Small intestine (tissue), 7 donors: ENCODE data around the gene GJA3. TPM values are rescaled to one million over a fixed set of nuclear protein-coding genes. Genes with fewer than 3 reads are reported as not detected.

Experiments used
- DNase-seq, 2 donors: peaks; one replicate each; pipeline versions ENCODE4 v3.0.0 to v3.0.0-alpha.2; 2013
- FAIRE-seq: peaks from 2 replicates; lab custom pipeline; 2012; peaks lifted over from hg19 to GRCh38; lab: Jason Lieb, UNC
- H3K27ac ChIP-seq, 3 donors: one replicate each; pipeline ENCODE4 v1.5.1; 2013; ENCODE audit warnings: low read length in 2 of 3, mild to moderate bottlenecking in 2 of 3, control low read depth in 1 of 3, inconsistent platforms in 1 of 3, low read depth in 1 of 3, moderate library complexity in 1 of 3
- H3K27me3 ChIP-seq, 3 donors: one replicate each; pipeline ENCODE4 v1.6.1; 2013; ENCODE audit warnings: low read length in 3 of 3, inconsistent platforms in 1 of 3; ENCODE audit not compliant: control insufficient read depth in 3 of 3, insufficient read depth in 3 of 3
- H3K36me3 ChIP-seq, 3 donors: one replicate each; pipeline ENCODE4 v1.6.1; 2013; ENCODE audit warnings: low read length in 3 of 3, inconsistent platforms in 1 of 3, low read depth in 1 of 3, mild to moderate bottlenecking in 1 of 3, moderate library complexity in 1 of 3; ENCODE audit not compliant: control insufficient read depth in 3 of 3, insufficient read depth in 2 of 3
- H3K4me1 ChIP-seq, 3 donors: one replicate each; pipeline ENCODE4 v1.6.1; 2013; ENCODE audit warnings: low read length in 2 of 3, inconsistent platforms in 1 of 3, low read depth in 1 of 3, mild to moderate bottlenecking in 1 of 3, moderate library complexity in 1 of 3; ENCODE audit not compliant: control insufficient read depth in 3 of 3, insufficient read depth in 2 of 3
- H3K4me3 ChIP-seq, 3 donors: one replicate each; pipeline ENCODE4 v1.5.1; 2013; ENCODE audit warnings: low read length in 3 of 3, control low read depth in 1 of 3, inconsistent platforms in 1 of 3, low read depth in 1 of 3, mild to moderate bottlenecking in 1 of 3, moderate library complexity in 1 of 3
- H3K9me3 ChIP-seq, 2 donors: one replicate each; pipeline ENCODE4 v1.6.1; 2013; ENCODE audit warnings: low read depth in 1 of 2, low read length in 1 of 2; ENCODE audit not compliant: control insufficient read depth in 2 of 2, insufficient read depth in 1 of 2
- WGBS, 3 donors: extraction: QIAGEN DNeasy Blood & Tissue Kit; methylation state at CpG; one replicate each; pipeline ENCODE4 v1.1.7; 2013; 5-methylcytosine and 5-hydroxymethylcytosine counted together
- polyA plus RNA-seq, 4 donors: library from polyadenylated mRNA; stranded (reverse) in 3 of 4; unstranded in 1 of 4; fragments of 200-250 nt in 3 of 4; fragments of 120-200 nt in 1 of 4; gene quantifications; one replicate each; pipeline versions ENCODE4 v1.2.1 to v1.2.3, GENCODE V29; 2013
- donor health status: healthy with polysubstance abuse.
- donor health status: control.
- donor health status: control.
- donor health status: Bipolar disorder and iron deficiency.
- donor health status: healthy.

GJA3 gene
- polyA plus RNA-seq, 4 donors: 0.01 TPM; not detected in 2

GRCh38 chr13:20114066-20114610, 46.7 kb downstream of the GJA3 start:
- no peaks in the 10 kb centered on the region for H3K36me3 ChIP-seq
- H3K4me1 ChIP-seq: peaks cover 0 to 7% (median 0%) of the 10 kb centered on the region in 3 donors
- no peak overlapping the region for H3K4me3 ChIP-seq
- no peak for FAIRE-seq
- no peaks in the 10 kb centered on the region for H3K27me3 ChIP-seq
- DNase-seq: no peak
- no peaks in the 10 kb centered on the region for H3K9me3 ChIP-seq
- no peak overlapping the region for H3K27ac ChIP-seq
- 81 to 88% (median 82%) methylated on average over 10 of the region's 10 CpGs for WGBS, 3 donors

DNA sequence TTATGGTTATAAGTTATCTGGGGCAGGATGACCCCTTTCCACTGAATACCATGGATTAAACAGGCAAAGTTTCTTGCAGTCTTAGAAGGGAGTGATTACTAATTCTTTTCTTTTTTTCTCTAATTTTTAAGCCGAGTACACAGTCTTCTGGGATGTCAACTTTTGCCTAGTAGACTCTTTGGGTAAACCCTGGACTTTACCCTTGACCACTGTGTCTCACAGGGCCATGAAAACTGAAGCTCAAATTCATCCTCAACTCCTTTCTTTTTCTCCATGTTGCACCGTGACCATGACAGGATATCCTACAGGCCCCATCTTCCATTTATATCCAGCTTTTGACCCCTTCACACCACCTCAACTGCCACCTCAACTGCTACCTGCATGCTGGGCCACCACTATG, 51.8 kb downstream of the GJA3 start:
- Histone ChIP-seq H3K27me3 (no peaks in the 10 kb centered on the region), H3K9me3 (no peaks in the 10 kb centered on the region), H3K4me3 (no peak overlapping the region), H3K36me3 (no peaks in the 10 kb centered on the region), H3K4me1 (no peaks in the 10 kb centered on the region), H3K27ac (no peak overlapping the region)
- WGBS, 3 donors: 74 to 81% (median 77%) methylated on average over 2 of the region's 2 CpGs
- DNase-seq (no peak), FAIRE-seq (no peak)

- H3K27ac ChIP-seq: no peak overlapping the region
- no peaks in the 10 kb centered on the region for H3K36me3 ChIP-seq
- peak in 1 of 2 donors; percentile 16 for DNase-seq
- no peaks in the 10 kb centered on the region for H3K9me3 ChIP-seq
- FAIRE-seq: no peak
- no peaks in the 10 kb centered on the region for H3K4me1 ChIP-seq
- 16 to 21% (median 19%) methylated on average over 4 of the region's 4 CpGs for WGBS, 3 donors
- peaks cover 0 to 4% (median 0%) of the 10 kb centered on the region in 3 donors for H3K27me3 ChIP-seq
- no peak overlapping the region for H3K4me3 ChIP-seq
These were observed 54.1 kb downstream of the GJA3 start for GRCh38 chr13:20106742-20107141.

DNA sequence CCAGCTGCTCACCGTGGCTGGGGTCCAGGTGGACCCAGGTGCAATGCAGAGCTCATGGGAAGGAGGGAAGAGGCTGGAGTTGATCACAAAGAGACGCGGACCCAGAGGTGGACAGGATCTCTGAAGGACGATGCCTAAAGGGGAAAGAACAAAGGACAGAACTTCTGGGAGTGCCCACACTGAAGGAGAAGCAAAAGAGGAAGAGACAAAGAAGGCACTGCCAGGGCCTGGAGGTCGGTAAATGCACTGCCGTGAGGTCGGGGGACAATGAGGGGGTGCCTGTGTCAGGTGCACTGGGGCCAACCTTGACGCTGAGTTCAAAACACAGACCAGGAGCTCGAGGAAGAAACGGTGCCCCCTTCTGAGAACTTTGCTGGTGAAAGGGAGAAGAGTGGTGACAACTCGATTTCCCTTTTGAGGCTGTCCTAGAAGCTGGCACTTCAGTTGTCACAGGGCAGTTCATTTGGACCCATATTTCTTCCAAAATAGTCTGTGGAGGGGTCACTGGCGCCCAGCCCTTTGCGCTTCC, 55.6 kb downstream of the GJA3 start:
- Histone ChIP-seq H3K36me3 (no peaks in the 10 kb centered on the region), H3K4me3 (no peak overlapping the region), H3K9me3 (no peaks in the 10 kb centered on the region), H3K4me1 (no peaks in the 10 kb centered on the region), H3K27ac (no peak overlapping the region), H3K27me3 (peaks cover 0 to 6% (median 0%) of the 10 kb centered on the region in 3 donors)
- 70 to 84% (median 74%) methylated on average over 13 of the region's 13 CpGs for WGBS, 3 donors
- DNase-seq (no peak), FAIRE-seq (no peak)

- H3K36me3 ChIP-seq: no peaks in the 10 kb centered on the region
- DNase-seq (no peak), FAIRE-seq (no peak)
- no peaks in the 10 kb centered on the region for H3K9me3 ChIP-seq
- peaks cover 0 to 11% (median 5%) of the 10 kb centered on the region in 3 donors for H3K27me3 ChIP-seq
- H3K4me1 ChIP-seq: no peaks in the 10 kb centered on the region
- no peak overlapping the region for H3K27ac ChIP-seq
- H3K4me3 ChIP-seq: no peak overlapping the region
- 47 to 49% (median 47%) methylated on average over 9 of the region's 9 CpGs for WGBS, 3 donors
These were observed 58.2 kb downstream of the GJA3 start for GRCh38 chr13:20102525-20103180.

DNA sequence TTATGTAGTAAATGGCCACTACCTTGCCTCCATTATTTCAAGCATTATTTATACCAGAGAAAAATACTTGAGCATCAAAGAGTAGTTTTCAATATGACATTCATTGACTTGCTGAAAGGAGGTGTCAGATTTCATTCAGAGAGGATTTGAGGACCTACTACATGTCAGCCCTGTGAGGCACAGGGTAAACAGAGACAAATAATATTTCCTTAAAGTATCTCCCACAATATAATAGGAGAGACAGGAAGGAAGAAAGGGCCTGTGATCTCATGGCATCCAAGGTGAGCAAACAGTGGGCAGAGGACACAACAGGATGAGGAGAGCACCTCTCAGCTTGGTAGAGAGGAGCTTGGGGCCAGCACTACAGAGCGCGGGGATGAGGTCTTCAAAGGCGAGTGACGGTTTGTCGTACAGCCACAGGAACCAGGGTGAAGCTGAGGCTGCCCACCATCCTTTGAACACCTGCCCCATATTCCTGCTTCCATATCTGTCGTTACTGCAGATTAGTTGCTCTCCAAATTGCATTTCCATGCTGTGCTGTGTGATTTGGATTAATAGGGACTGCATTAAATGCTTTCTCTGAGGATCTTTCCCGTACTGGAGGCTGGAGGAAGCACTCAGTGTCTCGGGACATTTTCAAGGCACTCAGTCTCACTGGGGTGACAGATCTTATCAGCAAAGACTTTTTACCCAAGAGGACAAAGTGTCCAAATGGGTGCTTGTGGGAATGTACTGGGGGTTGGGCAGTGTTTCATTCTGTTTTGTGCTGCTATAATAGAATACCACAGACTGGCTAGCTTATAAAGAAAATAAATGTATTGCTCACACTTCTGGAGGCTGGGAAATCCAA, 59.2 kb downstream of the GJA3 start:
- H3K9me3 ChIP-seq: no peaks in the 10 kb centered on the region
- H3K27me3 ChIP-seq: peaks cover 0 to 11% (median 5%) of the 10 kb centered on the region in 3 donors
- no peaks in the 10 kb centered on the region for H3K36me3 ChIP-seq
- no peak overlapping the region for H3K4me3 ChIP-seq
- FAIRE-seq (no peak), DNase-seq (no peak)
- 53 to 63% (median 59%) methylated on average over 8 of the region's 8 CpGs for WGBS, 3 donors
- no peaks in the 10 kb centered on the region for H3K4me1 ChIP-seq
- no peak overlapping the region for H3K27ac ChIP-seq

- Histone ChIP-seq H3K27me3 (peaks cover 0 to 11% (median 8%) of the 10 kb centered on the region in 3 donors), H3K36me3 (no peaks in the 10 kb centered on the region), H3K27ac (no peak overlapping the region), H3K9me3 (no peaks in the 10 kb centered on the region), H3K4me1 (no peaks in the 10 kb centered on the region), H3K4me3 (no peak overlapping the region)
- DNase-seq: no peak
- no peak for FAIRE-seq
- WGBS, 3 donors: 64 to 86% (median 77%) methylated on average over 9 of the region's 9 CpGs
These were observed 61.5 kb downstream of the GJA3 start for GRCh38 chr13:20099319-20099718.

DNA sequence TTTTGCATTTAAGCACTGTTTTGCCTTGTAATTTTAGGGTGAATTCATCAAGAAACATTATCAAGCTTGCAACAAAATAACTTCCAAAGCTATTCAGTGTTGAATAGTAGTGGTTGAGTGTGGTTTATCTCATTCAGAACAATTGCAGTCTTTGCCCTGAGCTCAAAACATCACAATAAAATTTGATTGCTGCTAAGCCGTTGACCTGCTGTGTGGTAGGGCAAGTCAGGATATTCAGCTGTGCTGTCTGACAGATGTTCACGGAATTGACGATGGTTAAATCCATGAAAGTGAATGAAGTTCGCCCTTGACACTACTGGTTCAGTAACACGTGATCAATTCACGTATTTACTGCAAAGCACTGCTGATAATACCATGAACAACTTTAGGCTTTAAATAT, 66.9 kb downstream of the GJA3 start:
- Histone ChIP-seq H3K27me3 (peaks cover 0 to 4% (median 0%) of the 10 kb centered on the region in 3 donors), H3K27ac (no peak overlapping the region), H3K4me3 (no peak overlapping the region), H3K4me1 (no peaks in the 10 kb centered on the region), H3K36me3 (no peaks in the 10 kb centered on the region), H3K9me3 (no peaks in the 10 kb centered on the region)
- 7 to 50% (median 26%) methylated on average over 6 of the region's 6 CpGs for WGBS, 3 donors
- FAIRE-seq: no peak
- peak; percentile 32 to 53 for DNase-seq
